ENCODE results near the gene SPSB3. TPM values are rescaled to one million over a fixed set of nuclear protein-coding genes. Genes with fewer than 3 reads are reported as not detected.
A peak's percentile ranks its signal among the peaks of the same experiment; 100 is the strongest.

Gene SPSB3
- total and polyA plus RNA-seq, 9 of the 15 experiments (the other 6 are each of a cell fraction or from before 2014, with no cell fraction given), result 0.39 to 37.4 (median 7.1) TPM

GRCh38 chr16:1791943-1792812 is 9.8 kb upstream of the SPSB3 start:
- H3K9ac ChIP-seq (ENCODE audit: insufficient read depth in 1 of 2, low read depth in 2 of 2, low read length in 2 of 2), result no peak overlapping the region
- ATAC-seq, result no peak; the same call in 2 of the 3 replicates
- in situ Hi-C loops (cut with MboI), result no loop called here
- intact Hi-C loops (cut with micrococcal nuclease), result no loop called here
- H2AFZ ChIP-seq (ENCODE audit: low read depth, low read length), result no peak overlapping the region
- POLR2A ChIA-PET, result interaction anchor here (0.5 to 1.3 kb wide), 6 partner anchors 7 to 172 kb away, joined by 3 to 7 read pairs (median 4); partner anchors contain the start of genes NUBP2 and SPSB3
- peaks cover 31% of the 10 kb centered on the region; the same call in 1 of the 3 replicates for H3K36me3 ChIP-seq (ENCODE audit: control insufficient read depth, insufficient read depth, low read length)
- no TSS peak for BruUV-seq (replicated peaks)
- H3K79me2 ChIP-seq (ENCODE audit: control insufficient read depth, insufficient read depth, low read length), result peaks cover 1% of the 10 kb centered on the region; the same call in 1 of the 3 replicates
- no peak overlapping the region for H3K4me2 ChIP-seq (ENCODE audit: insufficient read depth, low read length)
- peaks cover 0 to 62% of the 10 kb centered on the region in 2 experiments; a peak in 2 of 5 replicates for H3K4me1 ChIP-seq (replicated peaks in 1 of 2; ENCODE audit: control insufficient read depth in 2 of 2, insufficient read depth in 2 of 2, low read length in 2 of 2)
- CTCF ChIA-PET (ENCODE audit: low intra/inter-chr PET ratio), result no interaction called here
- TF ChIP-seq, protein P1, sequence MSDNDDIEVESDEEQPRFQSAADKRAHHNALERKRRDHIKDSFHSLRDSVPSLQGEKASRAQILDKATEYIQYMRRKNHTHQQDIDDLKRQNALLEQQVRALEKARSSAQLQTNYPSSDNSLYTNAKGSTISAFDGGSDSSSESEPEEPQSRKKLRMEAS (CRISPR knock-in tag; IDR thresholded peaks at IDR 0.05), result no peak
- 0 out of 2 replicates have a peak, but pooled peaks have one; percentile 2 for TF ChIP-seq HNRNPL (IDR thresholded peaks at IDR 0.05; ENCODE audit: low read depth, low read length)
- H3K9me1 ChIP-seq (ENCODE audit: control insufficient read depth, insufficient read depth, low read length), result no peaks in the 10 kb centered on the region
- no peaks in the 10 kb centered on the region for H3K27me3 ChIP-seq (ENCODE audit: control insufficient read depth in 2 of 2, insufficient read depth in 2 of 2, low read length in 2 of 2)
- no peaks in the 10 kb centered on the region for H4K20me1 ChIP-seq (replicated peaks; ENCODE audit: control insufficient read depth, insufficient read depth, low read length)
- WGBS (ENCODE audit: insufficient coverage, low coverage, missing lambda C conversion rate), result 87% methylated on average over 33 of the region's 59 CpGs
- no peak overlapping the region for H3K4me3 ChIP-seq
- no peaks in the 10 kb centered on the region for H3K9me3 ChIP-seq (replicated peaks; ENCODE audit: control insufficient read depth, insufficient read depth, low read depth, low read length)
- no peak for FAIRE-seq
- DNase-seq (ENCODE audit: extremely low read depth in 1 of 4, low spot score in 3 of 4), result no peak
- no peak overlapping the region for H3K27ac ChIP-seq (ENCODE audit: extremely low read depth, low read depth, low read length)

Data from K562 (cell line).